HL-60 (cell line): ENCODE results near the gene VDR.

Experiments
- DNase-seq, 2 experiments: peaks; one replicate each; pipeline ENCODE4 v3.0.0-alpha.2; 2010 to 2020; ENCODE audit warnings: low read depth in 1 of 2, low spot score in 1 of 2
- H3K27ac ChIP-seq: fragments of 250-450 bp; sonication (Bioruptor Pico); replicated peaks from 2 replicates; pipeline ENCODE4 v1.5.1; 2020; ENCODE audit warnings: mild to moderate bottlenecking, moderate library complexity
- H3K27me3 ChIP-seq: fragments of 250-450 bp; sonication (Bioruptor Pico); 2 replicates; pipeline ENCODE4 v1.5.1; 2021; ENCODE audit warnings: mild to moderate bottlenecking, moderate library complexity; ENCODE audit not compliant: insufficient read depth, poor library complexity, severe bottlenecking
- H3K4me3 ChIP-seq: replicated peaks from 2 replicates; pipeline ENCODE4 v1.5.1; 2011; ENCODE audit warnings: mild to moderate bottlenecking, control low read depth, low read length; ENCODE audit not compliant: insufficient read depth
- GABPA ChIP-seq: IDR thresholded peaks from 2 replicates; pipeline ENCODE4 v1.6.1; 2012; ENCODE audit warnings: low read depth
- POLR2AphosphoS5 ChIP-seq: IDR thresholded peaks from 2 replicates; pipeline ENCODE4 v1.6.1; 2012; ENCODE audit warnings: low read depth
- SPI1 ChIP-seq: IDR thresholded peaks from 2 replicates; pipeline ENCODE4 v1.6.1; 2012; ENCODE audit warnings: low read depth, mild to moderate bottlenecking, borderline replicate concordance
- TF ChIP-seq, protein P1 (sequence below): IDR thresholded peaks from 2 replicates; pipeline ENCODE4 v1.6.1; 2012; ENCODE audit warnings: low read depth; ENCODE audit not compliant: insufficient replicate concordance
- TF ChIP-seq, protein P2 (sequence below): IDR thresholded peaks from one replicate; pipeline ENCODE4 v1.5.1; 2011; ENCODE audit warnings: low read length, control low read depth, inconsistent platforms; ENCODE audit not compliant: insufficient read depth

The VDR gene

DNA sequence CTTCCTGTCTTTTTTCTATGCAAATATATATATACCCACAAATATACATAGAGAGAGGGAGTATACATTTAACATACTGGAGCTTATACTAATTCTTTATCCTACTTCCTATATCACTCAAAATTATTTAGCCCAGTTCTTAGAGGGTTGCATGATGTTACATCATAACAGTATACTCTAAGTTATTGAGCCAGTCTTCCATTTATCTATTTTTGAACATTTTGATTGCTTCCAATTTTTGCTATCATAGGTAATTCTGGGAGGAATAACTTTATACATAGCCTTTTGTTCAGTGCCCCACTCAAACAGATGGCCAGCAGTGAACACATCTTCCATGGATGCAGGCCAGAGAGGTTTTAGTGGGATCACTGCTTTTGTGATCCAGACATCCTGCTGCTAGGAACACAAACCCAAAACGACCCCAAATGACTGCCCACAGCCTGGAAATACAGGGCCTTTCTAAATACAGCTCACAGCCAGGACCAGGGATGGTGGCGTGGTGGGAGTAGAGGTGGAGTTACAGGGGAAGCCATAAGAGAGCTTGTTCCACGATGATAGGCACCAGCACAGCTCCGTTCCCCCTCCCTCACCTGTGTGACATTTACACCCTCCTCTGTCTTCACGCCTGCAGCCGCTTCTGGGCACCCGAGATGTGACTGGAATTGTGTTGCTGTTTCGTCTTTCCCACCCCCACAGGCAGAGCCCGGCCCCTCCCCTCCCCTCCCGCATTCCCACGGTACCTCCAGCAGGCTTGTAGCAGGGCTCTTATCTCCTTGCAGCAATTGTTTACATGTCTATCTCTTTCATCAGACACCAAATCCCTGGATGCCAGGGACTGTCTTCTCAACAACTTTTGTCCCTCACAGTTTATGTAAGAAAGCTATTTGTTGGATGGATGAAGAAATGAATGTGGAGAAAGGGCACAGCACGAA, 54.4 kb downstream of the VDR start:
- H3K27ac ChIP-seq = no peak overlapping the region

DNA sequence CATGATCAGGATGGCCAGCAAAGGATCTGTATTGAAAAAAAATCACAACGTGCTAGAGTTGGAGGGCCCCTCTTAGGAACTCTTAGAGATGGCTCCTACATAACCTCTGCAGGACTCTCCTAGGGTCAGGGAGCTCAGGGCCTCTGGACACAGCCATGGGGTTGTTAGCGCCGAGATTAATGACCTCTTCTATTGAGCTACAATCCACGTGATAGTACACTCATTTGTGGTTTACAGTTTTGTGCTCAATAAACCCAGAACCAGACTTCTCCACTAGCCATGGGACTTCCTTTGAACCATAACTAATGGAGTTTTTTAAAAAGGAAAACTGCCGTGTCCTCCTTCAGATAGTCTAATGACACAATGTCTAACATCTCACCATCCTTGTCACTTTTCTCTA, 55.5 kb downstream of the VDR start:
- Histone ChIP-seq H3K27ac (no peak overlapping the region), H3K4me3 (no peak overlapping the region), H3K27me3 (no peaks in the 10 kb centered on the region)
- no peak for DNase-seq
- TF ChIP-seq, protein P1, sequence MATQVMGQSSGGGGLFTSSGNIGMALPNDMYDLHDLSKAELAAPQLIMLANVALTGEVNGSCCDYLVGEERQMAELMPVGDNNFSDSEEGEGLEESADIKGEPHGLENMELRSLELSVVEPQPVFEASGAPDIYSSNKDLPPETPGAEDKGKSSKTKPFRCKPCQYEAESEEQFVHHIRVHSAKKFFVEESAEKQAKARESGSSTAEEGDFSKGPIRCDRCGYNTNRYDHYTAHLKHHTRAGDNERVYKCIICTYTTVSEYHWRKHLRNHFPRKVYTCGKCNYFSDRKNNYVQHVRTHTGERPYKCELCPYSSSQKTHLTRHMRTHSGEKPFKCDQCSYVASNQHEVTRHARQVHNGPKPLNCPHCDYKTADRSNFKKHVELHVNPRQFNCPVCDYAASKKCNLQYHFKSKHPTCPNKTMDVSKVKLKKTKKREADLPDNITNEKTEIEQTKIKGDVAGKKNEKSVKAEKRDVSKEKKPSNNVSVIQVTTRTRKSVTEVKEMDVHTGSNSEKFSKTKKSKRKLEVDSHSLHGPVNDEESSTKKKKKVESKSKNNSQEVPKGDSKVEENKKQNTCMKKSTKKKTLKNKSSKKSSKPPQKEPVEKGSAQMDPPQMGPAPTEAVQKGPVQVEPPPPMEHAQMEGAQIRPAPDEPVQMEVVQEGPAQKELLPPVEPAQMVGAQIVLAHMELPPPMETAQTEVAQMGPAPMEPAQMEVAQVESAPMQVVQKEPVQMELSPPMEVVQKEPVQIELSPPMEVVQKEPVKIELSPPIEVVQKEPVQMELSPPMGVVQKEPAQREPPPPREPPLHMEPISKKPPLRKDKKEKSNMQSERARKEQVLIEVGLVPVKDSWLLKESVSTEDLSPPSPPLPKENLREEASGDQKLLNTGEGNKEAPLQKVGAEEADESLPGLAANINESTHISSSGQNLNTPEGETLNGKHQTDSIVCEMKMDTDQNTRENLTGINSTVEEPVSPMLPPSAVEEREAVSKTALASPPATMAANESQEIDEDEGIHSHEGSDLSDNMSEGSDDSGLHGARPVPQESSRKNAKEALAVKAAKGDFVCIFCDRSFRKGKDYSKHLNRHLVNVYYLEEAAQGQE = no peak
- TF ChIP-seq POLR2AphosphoS5 = no peak
- TF ChIP-seq GABPA = no peak
- no peak for TF ChIP-seq SPI1
- TF ChIP-seq, protein P2, sequence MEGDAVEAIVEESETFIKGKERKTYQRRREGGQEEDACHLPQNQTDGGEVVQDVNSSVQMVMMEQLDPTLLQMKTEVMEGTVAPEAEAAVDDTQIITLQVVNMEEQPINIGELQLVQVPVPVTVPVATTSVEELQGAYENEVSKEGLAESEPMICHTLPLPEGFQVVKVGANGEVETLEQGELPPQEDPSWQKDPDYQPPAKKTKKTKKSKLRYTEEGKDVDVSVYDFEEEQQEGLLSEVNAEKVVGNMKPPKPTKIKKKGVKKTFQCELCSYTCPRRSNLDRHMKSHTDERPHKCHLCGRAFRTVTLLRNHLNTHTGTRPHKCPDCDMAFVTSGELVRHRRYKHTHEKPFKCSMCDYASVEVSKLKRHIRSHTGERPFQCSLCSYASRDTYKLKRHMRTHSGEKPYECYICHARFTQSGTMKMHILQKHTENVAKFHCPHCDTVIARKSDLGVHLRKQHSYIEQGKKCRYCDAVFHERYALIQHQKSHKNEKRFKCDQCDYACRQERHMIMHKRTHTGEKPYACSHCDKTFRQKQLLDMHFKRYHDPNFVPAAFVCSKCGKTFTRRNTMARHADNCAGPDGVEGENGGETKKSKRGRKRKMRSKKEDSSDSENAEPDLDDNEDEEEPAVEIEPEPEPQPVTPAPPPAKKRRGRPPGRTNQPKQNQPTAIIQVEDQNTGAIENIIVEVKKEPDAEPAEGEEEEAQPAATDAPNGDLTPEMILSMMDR = no peak

More for the DNA sequence above, 54.4 kb downstream of the VDR start:
- DNase-seq = no peak
- Histone ChIP-seq H3K4me3 (no peak overlapping the region), H3K27me3 (no peaks in the 10 kb centered on the region)
- no peak for TF ChIP-seq GABPA
- TF ChIP-seq POLR2AphosphoS5 = no peak
- no peak for TF ChIP-seq SPI1
- TF ChIP-seq, protein P2 = no peak
- TF ChIP-seq, protein P1 = no peak

DNA sequence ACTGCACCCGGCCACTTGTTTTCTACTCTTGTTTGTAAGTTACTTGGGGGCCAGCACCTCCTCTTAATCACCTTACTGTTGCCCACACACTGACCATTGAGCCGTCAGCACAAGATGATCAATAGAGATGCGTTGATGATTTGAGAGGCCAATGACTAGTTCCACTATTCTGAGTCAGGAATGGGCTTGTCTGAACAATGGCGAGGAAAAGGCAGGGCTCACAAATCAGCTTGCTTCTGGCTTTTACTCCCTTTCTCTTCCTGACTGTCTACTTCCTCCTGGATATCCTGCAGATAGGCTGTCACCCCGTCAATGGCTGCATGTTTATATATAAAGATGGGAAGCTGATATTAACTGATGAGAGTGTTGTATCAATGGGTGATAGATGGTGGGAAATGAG, 55.9 kb downstream of the VDR start:
- Histone ChIP-seq H3K27ac (no peak overlapping the region), H3K27me3 (no peaks in the 10 kb centered on the region), H3K4me3 (no peak overlapping the region)
- no peak for DNase-seq
- TF ChIP-seq, protein P1 = no peak
